DMS79 treated with DMSO at 0.1 percent for 48 hours (cell line): ENCODE data around the gene MOGAT2.
"Not testable (repeated sequence)": the region's sequence is repeated elsewhere in the genome, so short reads cannot be mapped to it uniquely, and the experiment has no call there.

ENCODE experiments used
- DNase-seq: peaks from one replicate; lab custom pipeline; 2025; lab: John Stamatoyannopoulos, UW

The MOGAT2 gene

GRCh38 chr11:75719340-75720239 is 2.0 kb downstream of the MOGAT2 start:
- no peak for DNase-seq

- DNase-seq, result no peak
These were observed 3.0 kb downstream of the MOGAT2 start for GRCh38 chr11:75720639-75721038.

GRCh38 chr11:75721852-75722668 is 4.4 kb downstream of the MOGAT2 start:
- DNase-seq, result no peak

GRCh38 chr11:75722669-75723042 is 5.0 kb downstream of the MOGAT2 start:
- no peak for DNase-seq

- no peak for DNase-seq
These were observed 8.1 kb downstream of the MOGAT2 start for GRCh38 chr11:75725547-75726320.

GRCh38 chr11:75728992-75729391 is 11.4 kb downstream of the MOGAT2 start:
- DNase-seq, result no peak

GRCh38 chr11:75731095-75731494 is 13.5 kb downstream of the MOGAT2 start:
- DNase-seq, result no peak

GRCh38 chr11:75733071-75733430 is 15.4 kb downstream of the MOGAT2 start:
- no peak for DNase-seq

- peak; percentile 88 for DNase-seq
These were observed 15.9 kb downstream of the MOGAT2 start for GRCh38 chr11:75733431-75734107.

- DNase-seq, result no peak
These were observed 17.0 kb downstream of the MOGAT2 start for GRCh38 chr11:75734491-75735180.

GRCh38 chr11:75735181-75735845 is 17.7 kb downstream of the MOGAT2 start:
- DNase-seq, result no peak

- no peak for DNase-seq
These were observed 19.7 kb downstream of the MOGAT2 start for GRCh38 chr11:75737314-75737713.

GRCh38 chr11:75740681-75741080 is 23.0 kb downstream of the MOGAT2 start:
- DNase-seq, result no peak

GRCh38 chr11:75743159-75743558 is 25.5 kb downstream of the MOGAT2 start:
- DNase-seq, result not testable (repeated sequence)

- no peak for DNase-seq
These were observed 26.3 kb downstream of the MOGAT2 start for GRCh38 chr11:75743711-75744563.

GRCh38 chr11:75745807-75746206 is 28.2 kb downstream of the MOGAT2 start:
- no peak for DNase-seq

- DNase-seq, result not testable (repeated sequence)
These were observed 31.2 kb downstream of the MOGAT2 start for GRCh38 chr11:75748729-75749273.

GRCh38 chr11:75754933-75755332 is 37.3 kb downstream of the MOGAT2 start:
- not testable (repeated sequence) for DNase-seq

- no peak for DNase-seq
These were observed 40.0 kb downstream of the MOGAT2 start for GRCh38 chr11:75757651-75758050.
